Trophoblast cell (in vitro differentiated cells and primary cell): ENCODE data around the gene FCHSD2. TPM values are rescaled to one million over a fixed set of nuclear protein-coding genes. Genes with fewer than 3 reads are reported as not detected.

ENCODE experiments used
- DNase-seq, 2 donors: peaks; one replicate each; pipeline ENCODE4 v3.0.0-alpha.2; 2016
- H2AFZ ChIP-seq: 2 replicates; pipeline ENCODE4 v1.6.1; 2013; ENCODE audit warnings: low read length, moderate library complexity, mild to moderate bottlenecking; ENCODE audit not compliant: insufficient read depth, poor library complexity
- H2AK5ac ChIP-seq: 2 replicates; pipeline ENCODE4 v1.6.1; 2013; ENCODE audit warnings: mild to moderate bottlenecking, low read length
- H2BK120ac ChIP-seq: 2 replicates; pipeline ENCODE4 v1.6.1; 2013; ENCODE audit warnings: low read length, mild to moderate bottlenecking, moderate library complexity; ENCODE audit not compliant: insufficient read depth, poor library complexity
- H2BK12ac ChIP-seq: 2 replicates; pipeline ENCODE4 v1.6.1; 2013; ENCODE audit warnings: mild to moderate bottlenecking, low read length, moderate library complexity
- H2BK5ac ChIP-seq: 2 replicates; pipeline ENCODE4 v1.6.1; 2013; ENCODE audit warnings: low read length, low read depth, moderate library complexity, mild to moderate bottlenecking; ENCODE audit not compliant: poor library complexity
- H3K14ac ChIP-seq: 2 replicates; pipeline ENCODE4 v1.6.1; 2013; ENCODE audit warnings: mild to moderate bottlenecking, low read length
- H3K18ac ChIP-seq: 2 replicates; pipeline ENCODE4 v1.6.1; 2013; ENCODE audit warnings: mild to moderate bottlenecking, low read length
- H3K23ac ChIP-seq: 2 replicates; pipeline ENCODE4 v1.6.1; 2013; ENCODE audit warnings: low read length
- H3K27ac ChIP-seq: 2 replicates; pipeline ENCODE4 v1.5.1; 2013; ENCODE audit warnings: low read depth, mild to moderate bottlenecking, inconsistent platforms, low read length, moderate library complexity
- H3K27me3 ChIP-seq: 2 replicates; pipeline ENCODE4 v1.6.1; 2013; ENCODE audit warnings: inconsistent platforms, mild to moderate bottlenecking, low read length, moderate library complexity; ENCODE audit not compliant: insufficient read depth
- H3K36me3 ChIP-seq, 2 experiments: 1 replicate in 1 of 2; 2 replicates in 1 of 2; pipeline ENCODE4 v1.6.1; 2013; ENCODE audit warnings: low read length in 2 of 2, mild to moderate bottlenecking in 2 of 2, moderate library complexity in 1 of 2; ENCODE audit not compliant: insufficient read depth in 2 of 2, control insufficient read depth in 1 of 2
- H3K4ac ChIP-seq: 2 replicates; pipeline ENCODE4 v1.6.1; 2013; ENCODE audit warnings: low read depth, mild to moderate bottlenecking, low read length, moderate library complexity
- H3K4me1 ChIP-seq, 2 experiments: 1 replicate in 1 of 2; 2 replicates in 1 of 2; pipeline ENCODE4 v1.6.1; 2013; ENCODE audit warnings: low read length in 2 of 2, mild to moderate bottlenecking in 2 of 2, moderate library complexity in 1 of 2; ENCODE audit not compliant: insufficient read depth in 2 of 2, control insufficient read depth in 1 of 2
- H3K4me2 ChIP-seq: 2 replicates; pipeline ENCODE4 v1.6.1; 2013; ENCODE audit warnings: inconsistent platforms, mild to moderate bottlenecking, low read length, moderate library complexity
- H3K4me3 ChIP-seq: 2 replicates; pipeline ENCODE4 v1.5.1; 2013; ENCODE audit warnings: mild to moderate bottlenecking, low read depth, low read length, inconsistent platforms
- H3K79me1 ChIP-seq: one replicate; pipeline ENCODE4 v1.6.1; 2013; ENCODE audit warnings: low read length
- H3K79me2 ChIP-seq: 2 replicates; pipeline ENCODE4 v1.6.1; 2013; ENCODE audit warnings: low read length, mild to moderate bottlenecking; ENCODE audit not compliant: control insufficient read depth, insufficient read depth, poor library complexity
- H3K9ac ChIP-seq: 2 replicates; pipeline ENCODE4 v1.6.1; 2013; ENCODE audit warnings: mild to moderate bottlenecking, low read length
- H3K9me3 ChIP-seq: 2 replicates; pipeline ENCODE4 v1.6.1; 2013; ENCODE audit warnings: low read depth, mild to moderate bottlenecking, control low read depth, inconsistent platforms, low read length; ENCODE audit not compliant: insufficient read depth
- H4K12ac ChIP-seq: 2 replicates; pipeline ENCODE4 v1.6.1; 2013; ENCODE audit warnings: low read depth, mild to moderate bottlenecking, low read length, moderate library complexity
- H4K8ac ChIP-seq: 2 replicates; pipeline ENCODE4 v1.6.1; 2013; ENCODE audit warnings: low read depth, mild to moderate bottlenecking, low read length, moderate library complexity
- H4K91ac ChIP-seq: one replicate; pipeline ENCODE4 v1.6.1; 2013; ENCODE audit warnings: low read depth, mild to moderate bottlenecking, low read length, moderate library complexity
- WGBS: extraction: QIAGEN DNeasy Blood & Tissue Kit; methylation state at CpG from one replicate; pipeline ENCODE4 v1.1.7; 2013; ENCODE audit warnings: missing lambda C conversion rate; ENCODE audit not compliant: insufficient read length, insufficient coverage; ENCODE audit errors: extremely low coverage; 5-methylcytosine and 5-hydroxymethylcytosine counted together
- polyA plus RNA-seq: library from polyadenylated mRNA; stranded (reverse); fragments of 200-250 nt; gene quantifications from 2 replicates; pipeline ENCODE4 v1.2.3, GENCODE V29; 2013

Gene FCHSD2
- polyA plus RNA-seq, result 6.4 and 8.1 TPM in 2 replicates

DNA sequence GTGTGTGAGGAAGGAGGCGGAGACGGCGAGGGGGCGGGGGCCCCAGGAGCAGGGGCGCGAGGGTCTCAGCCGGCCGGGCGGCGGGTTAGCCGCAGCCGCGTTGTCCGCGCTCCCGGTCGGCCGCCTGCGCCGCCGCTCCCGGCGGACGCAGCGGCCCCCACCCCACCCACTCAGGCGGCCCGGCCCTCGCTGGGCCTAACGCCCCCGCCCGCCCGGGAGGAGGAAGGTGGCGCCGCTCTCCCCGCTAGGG is at the start of gene FCHSD2:
Gene FCHSD2, minus strand, starts transcription at position 191 of the 250 bp plus-strand sequence. CDS start 441 bp downstream, outside the sequence.
- no peaks in the 10 kb centered on the region for H3K9me3 ChIP-seq
- H4K91ac ChIP-seq, result peak within 1 kb of the TSS; percentile 94

GRCh38 chr11:73191151-73191550 is 49.0 kb upstream of the FCHSD2 start:
- no peak overlapping the region for H3K4me2 ChIP-seq
- no peaks in the 10 kb centered on the region for H3K79me2 ChIP-seq
- H3K36me3 ChIP-seq, result no peaks in the 10 kb centered on the region
- WGBS, result no CpG with 5 or more reads among the region's 6 CpGs
- H2AFZ ChIP-seq, result no peak overlapping the region
- no peak overlapping the region for H3K18ac ChIP-seq
- no peak overlapping the region for H3K14ac ChIP-seq
- H4K8ac ChIP-seq, result no peak overlapping the region
- H2BK5ac ChIP-seq, result no peak overlapping the region
- H3K9ac ChIP-seq, result no peak overlapping the region
- H3K9me3 ChIP-seq, result no peaks in the 10 kb centered on the region
- peak overlapping the region; percentile 3 for H4K91ac ChIP-seq
- H3K4me3 ChIP-seq, result no peak overlapping the region
- H3K27me3 ChIP-seq, result no peaks in the 10 kb centered on the region
- H3K23ac ChIP-seq, result no peak overlapping the region
- H3K4ac ChIP-seq, result no peak overlapping the region
- peaks cover 37 to 38% of the 10 kb centered on the region in 2 experiments for H3K4me1 ChIP-seq
- H3K79me1 ChIP-seq, result peaks cover 19% of the 10 kb centered on the region
- no peak overlapping the region for H4K12ac ChIP-seq
- H3K27ac ChIP-seq, result no peak overlapping the region
- no peak overlapping the region for H2BK120ac ChIP-seq
- DNase-seq, result no peak
- H2AK5ac ChIP-seq, result no peak overlapping the region
- no peak overlapping the region for H2BK12ac ChIP-seq

More for the DNA sequence above, at the start of gene FCHSD2:
- peaks cover 6% of the 10 kb centered on the region for H3K27me3 ChIP-seq
- peak within 1 kb of the TSS; percentile 81 for H2BK12ac ChIP-seq
- H3K18ac ChIP-seq, result peak within 1 kb of the TSS; percentile 97
- WGBS, result no CpG with 5 or more reads among the region's 35 CpGs
- H3K36me3 ChIP-seq, result no peaks in the 10 kb centered on the region
- H3K4me3 ChIP-seq, result peak within 1 kb of the TSS; percentile 90
- DNase-seq, result no peak
- peak within 1 kb of the TSS; percentile 92 for H4K8ac ChIP-seq
- H4K12ac ChIP-seq, result peak within 1 kb of the TSS; percentile 72
- peak within 1 kb of the TSS; percentile 91 for H3K14ac ChIP-seq
- H2AK5ac ChIP-seq, result no peak within 1 kb of the TSS
- peaks cover 3 to 10% of the 10 kb centered on the region in 2 experiments for H3K4me1 ChIP-seq
- peaks cover 10% of the 10 kb centered on the region for H3K79me1 ChIP-seq
- H3K4ac ChIP-seq, result peak within 1 kb of the TSS; percentile 65
- H2BK120ac ChIP-seq, result peak within 1 kb of the TSS; percentile 70
- H2BK5ac ChIP-seq, result peak within 1 kb of the TSS; percentile 70
- peak within 1 kb of the TSS; percentile 39 for H3K9ac ChIP-seq
- H2AFZ ChIP-seq, result peak within 1 kb of the TSS; percentile 97
- no peak within 1 kb of the TSS for H3K23ac ChIP-seq
- H3K27ac ChIP-seq, result peak within 1 kb of the TSS; percentile 20
- peaks cover 5% of the 10 kb centered on the region for H3K79me2 ChIP-seq
- peak within 1 kb of the TSS; percentile 85 for H3K4me2 ChIP-seq

- no peaks in the 10 kb centered on the region for H3K36me3 ChIP-seq
- peak overlapping the region; percentile 10 for H2BK12ac ChIP-seq
- peaks cover 39 to 41% of the 10 kb centered on the region in 2 experiments for H3K4me1 ChIP-seq
- H3K4me2 ChIP-seq, result no peak overlapping the region
- no peak overlapping the region for H3K4me3 ChIP-seq
- H3K79me2 ChIP-seq, result no peaks in the 10 kb centered on the region
- no peak overlapping the region for H4K91ac ChIP-seq
- no peaks in the 10 kb centered on the region for H3K9me3 ChIP-seq
- no peak overlapping the region for H2AFZ ChIP-seq
- DNase-seq, result no peak
- H3K27ac ChIP-seq, result no peak overlapping the region
- peak overlapping the region; percentile 20 for H2AK5ac ChIP-seq
- H2BK120ac ChIP-seq, result no peak overlapping the region
- no peak overlapping the region for H3K4ac ChIP-seq
- H4K8ac ChIP-seq, result no peak overlapping the region
- H3K18ac ChIP-seq, result no peak overlapping the region
- H3K23ac ChIP-seq, result no peak overlapping the region
- no peak overlapping the region for H2BK5ac ChIP-seq
- H3K14ac ChIP-seq, result no peak overlapping the region
- WGBS, result no CpG with 5 or more reads among the region's 3 CpGs
- H3K27me3 ChIP-seq, result no peaks in the 10 kb centered on the region
- peaks cover 18% of the 10 kb centered on the region for H3K79me1 ChIP-seq
- no peak overlapping the region for H4K12ac ChIP-seq
- H3K9ac ChIP-seq, result no peak overlapping the region
These were observed 48.4 kb upstream of the FCHSD2 start for GRCh38 chr11:73190557-73190885.

DNA sequence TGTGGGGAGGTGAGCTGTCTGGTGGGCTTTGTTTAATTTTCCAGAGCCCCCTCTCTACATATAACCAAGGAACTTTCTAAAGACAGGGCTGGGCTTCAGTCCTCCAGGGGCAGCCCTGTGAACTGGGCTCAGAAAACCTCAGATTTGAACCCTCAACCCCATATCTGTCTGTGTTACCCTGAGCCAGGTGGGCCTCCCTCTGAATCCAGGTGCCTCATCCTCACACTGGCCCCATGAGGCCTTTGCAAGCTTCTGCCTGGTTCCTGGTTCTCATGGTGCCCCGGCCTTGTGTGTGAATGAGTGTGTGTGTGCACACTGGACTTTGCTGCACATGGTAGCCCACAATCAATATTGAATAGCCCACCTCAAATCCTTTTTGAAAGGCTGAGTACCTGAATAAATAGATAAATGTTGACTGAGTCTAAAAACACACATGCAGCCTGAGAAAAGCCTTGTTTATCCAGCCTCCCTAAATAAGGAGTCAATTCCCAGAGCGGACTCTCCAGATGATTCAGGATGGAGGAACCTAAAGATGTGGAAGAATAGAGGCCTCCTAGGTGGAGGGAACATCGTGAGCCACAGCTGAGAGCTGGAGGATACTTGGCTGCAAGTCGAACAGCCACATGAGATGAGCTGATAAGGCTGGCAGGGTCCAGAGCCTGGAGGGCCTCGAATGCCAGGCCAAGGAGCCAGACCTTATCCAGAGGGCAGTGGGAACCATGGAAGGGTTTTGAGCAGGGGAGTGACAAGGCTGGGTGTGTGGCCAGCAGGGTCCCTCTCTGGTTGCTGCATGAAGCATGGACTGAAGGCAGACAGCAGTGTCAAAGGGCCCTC is 47.8 kb upstream of the FCHSD2 start:
- no peak overlapping the region for H4K8ac ChIP-seq
- no peak overlapping the region for H3K4ac ChIP-seq
- H3K79me1 ChIP-seq, result peaks cover 15% of the 10 kb centered on the region
- no peak overlapping the region for H3K18ac ChIP-seq
- H2AFZ ChIP-seq, result no peak overlapping the region
- H2BK5ac ChIP-seq, result no peak overlapping the region
- peak overlapping the region; percentile 10 for H2BK12ac ChIP-seq
- no peak overlapping the region for H3K14ac ChIP-seq
- peak overlapping the region; percentile 20 for H2AK5ac ChIP-seq
- no peaks in the 10 kb centered on the region for H3K79me2 ChIP-seq
- no peak overlapping the region for H2BK120ac ChIP-seq
- no peak for DNase-seq
- peaks cover 33 to 36% of the 10 kb centered on the region in 2 experiments for H3K4me1 ChIP-seq
- no CpG with 5 or more reads among the region's 5 CpGs for WGBS
- H3K9me3 ChIP-seq, result no peaks in the 10 kb centered on the region
- H3K23ac ChIP-seq, result no peak overlapping the region
- no peak overlapping the region for H3K4me3 ChIP-seq
- no peak overlapping the region for H3K9ac ChIP-seq
- H3K36me3 ChIP-seq, result no peaks in the 10 kb centered on the region
- no peak overlapping the region for H3K4me2 ChIP-seq
- H4K12ac ChIP-seq, result no peak overlapping the region
- H3K27me3 ChIP-seq, result no peaks in the 10 kb centered on the region
- no peak overlapping the region for H3K27ac ChIP-seq
- peak overlapping the region; percentile 0 for H4K91ac ChIP-seq
